Mesenchymal stem cell (in vitro differentiated cells and primary cell): ENCODE data around the gene HERC4.

Experiments
- DNase-seq: peaks from one replicate; pipeline ENCODE4 v3.0.0-alpha.2; 2013
- H2AFZ ChIP-seq: one replicate; pipeline ENCODE4 v1.6.1; 2013; ENCODE audit warnings: low read depth, mild to moderate bottlenecking, control low read depth, inconsistent platforms, low read length, moderate library complexity
- H2AK5ac ChIP-seq: 2 replicates; pipeline ENCODE4 v1.6.1; 2013; ENCODE audit warnings: low read length, moderate library complexity, mild to moderate bottlenecking, inconsistent platforms; ENCODE audit not compliant: severe bottlenecking
- H2BK120ac ChIP-seq: one replicate; pipeline ENCODE4 v1.6.1; 2013; ENCODE audit warnings: low read depth, mild to moderate bottlenecking, inconsistent platforms, low read length, moderate library complexity
- H2BK12ac ChIP-seq, 2 experiments: one replicate each; pipeline ENCODE4 v1.6.1; 2013; ENCODE audit warnings: inconsistent platforms in 2 of 2, low read length in 2 of 2, mild to moderate bottlenecking in 2 of 2, moderate library complexity in 2 of 2, control low read depth in 1 of 2
- H2BK15ac ChIP-seq: one replicate; pipeline ENCODE4 v1.6.1; 2013; ENCODE audit warnings: mild to moderate bottlenecking, low read depth, inconsistent platforms; ENCODE audit not compliant: poor library complexity, severe bottlenecking
- H2BK5ac ChIP-seq: 2 replicates; pipeline ENCODE4 v1.6.1; 2013; ENCODE audit warnings: low read depth, mild to moderate bottlenecking, low read length, control low read depth, inconsistent platforms; ENCODE audit not compliant: poor library complexity, severe bottlenecking
- H3K14ac ChIP-seq, 2 experiments: one replicate each; pipeline ENCODE4 v1.6.1; 2013; ENCODE audit warnings: inconsistent platforms in 2 of 2, low read length in 2 of 2, control low read depth in 1 of 2, mild to moderate bottlenecking in 1 of 2, moderate library complexity in 1 of 2
- H3K18ac ChIP-seq, 2 experiments: one replicate each; pipeline ENCODE4 v1.6.1; 2013; ENCODE audit warnings: inconsistent platforms in 2 of 2, low read length in 2 of 2, control low read depth in 1 of 2, low read depth in 1 of 2, mild to moderate bottlenecking in 1 of 2
- H3K23ac ChIP-seq, 2 experiments: one replicate each; pipeline ENCODE4 v1.6.1; 2013; ENCODE audit warnings: inconsistent platforms in 2 of 2, low read length in 2 of 2, mild to moderate bottlenecking in 2 of 2, moderate library complexity in 2 of 2, control low read depth in 1 of 2
- H3K27ac ChIP-seq: 2 replicates; pipeline ENCODE4 v1.5.1; 2013; ENCODE audit warnings: mild to moderate bottlenecking, moderate library complexity, low read length, control low read depth, inconsistent platforms; ENCODE audit not compliant: poor library complexity, severe bottlenecking
- H3K27me3 ChIP-seq, 2 experiments: 2 replicates each; pipeline versions ENCODE4 v1.6.1 to v1.7.0; 2013; ENCODE audit warnings: low read length in 2 of 2, mild to moderate bottlenecking in 2 of 2, moderate library complexity in 2 of 2, control low read depth in 1 of 2, inconsistent platforms in 1 of 2; ENCODE audit not compliant: control insufficient read depth in 1 of 2, insufficient read depth in 1 of 2
- H3K36me3 ChIP-seq, 2 experiments: 2 replicates each; pipeline versions ENCODE4 v1.6.1 to v1.7.0; 2013; ENCODE audit warnings: low read length in 2 of 2, control low read depth in 1 of 2, inconsistent platforms in 1 of 2, low read depth in 1 of 2, mild to moderate bottlenecking in 1 of 2; ENCODE audit not compliant: insufficient read depth in 2 of 2, control insufficient read depth in 1 of 2
- H3K4ac ChIP-seq, 2 experiments: one replicate each; pipeline ENCODE4 v1.6.1; 2013; ENCODE audit warnings: inconsistent platforms in 2 of 2, low read length in 2 of 2, mild to moderate bottlenecking in 2 of 2, moderate library complexity in 2 of 2, control low read depth in 1 of 2, low read depth in 1 of 2
- H3K4me1 ChIP-seq: 2 replicates; pipeline ENCODE4 v1.6.1; 2013; ENCODE audit warnings: low read depth, low read length, control low read depth; ENCODE audit not compliant: control insufficient read depth, insufficient read depth
- H3K4me2 ChIP-seq: 2 replicates; pipeline ENCODE4 v1.6.1; 2013; ENCODE audit warnings: low read length, mild to moderate bottlenecking, inconsistent platforms; ENCODE audit not compliant: poor library complexity, severe bottlenecking
- H3K4me3 ChIP-seq, 2 experiments: 2 replicates each; pipeline versions ENCODE4 v1.5.1 to v1.7.0; 2013; ENCODE audit warnings: low read length in 2 of 2, mild to moderate bottlenecking in 2 of 2, control low read depth in 1 of 2, low read depth in 1 of 2; ENCODE audit not compliant: insufficient read depth in 1 of 2
- H3K79me1 ChIP-seq: replicated peaks from 2 replicates; pipeline ENCODE4 v1.6.1; 2013; ENCODE audit warnings: mild to moderate bottlenecking, control low read depth, low read length, inconsistent platforms; ENCODE audit not compliant: poor library complexity, severe bottlenecking
- H3K9ac ChIP-seq: 2 replicates; pipeline ENCODE4 v1.7.0; 2013; ENCODE audit warnings: mild to moderate bottlenecking, low read length, moderate library complexity
- H3K9me3 ChIP-seq: 2 replicates; pipeline ENCODE4 v1.7.0; 2013; ENCODE audit warnings: mild to moderate bottlenecking, low read length; ENCODE audit not compliant: control insufficient read depth
- H4K8ac ChIP-seq: one replicate; pipeline ENCODE4 v1.6.1; 2013; ENCODE audit warnings: inconsistent platforms, mild to moderate bottlenecking, low read length, moderate library complexity
- H4K91ac ChIP-seq: one replicate; pipeline ENCODE4 v1.6.1; 2013; ENCODE audit warnings: mild to moderate bottlenecking, low read length, inconsistent platforms
- WGBS: methylation state at CpG from one replicate; pipeline ENCODE4 v1.1.7; 2013; ENCODE audit warnings: mixed read lengths; 5-methylcytosine and 5-hydroxymethylcytosine counted together

Gene HERC4

GRCh38 chr10:68103261-68103878, 28.3 kb upstream of the HERC4 start:
- Histone ChIP-seq H3K23ac (no peak overlapping the region), H2AK5ac (no peak overlapping the region), H3K14ac (no peak overlapping the region), H4K8ac (no peak overlapping the region), H3K4me3 (no peak overlapping the region), H3K18ac (no peak overlapping the region), H3K9ac (no peak overlapping the region), H2BK120ac (no peak overlapping the region), H2BK12ac (no peak overlapping the region), H3K9me3 (no peaks in the 10 kb centered on the region), H2AFZ (no peak overlapping the region), H3K27me3 (no peaks in the 10 kb centered on the region), H2BK5ac (no peak overlapping the region), H3K4ac (no peak overlapping the region), H3K4me2 (no peak overlapping the region), H3K4me1 (peaks cover 4% of the 10 kb centered on the region), H3K36me3 (no peaks in the 10 kb centered on the region), H3K79me1 (no peaks in the 10 kb centered on the region), H2BK15ac (no peak overlapping the region), H3K27ac (no peak overlapping the region), H4K91ac (no peak overlapping the region)
- 77% methylated on average over 3 of the region's 4 CpGs for WGBS
- DNase-seq, result no peak

- Histone ChIP-seq H4K8ac (no peak overlapping the region), H3K23ac (no peak overlapping the region), H2AK5ac (no peak overlapping the region), H3K4me2 (no peak overlapping the region), H2BK15ac (no peak overlapping the region), H3K79me1 (no peaks in the 10 kb centered on the region), H3K27me3 (no peaks in the 10 kb centered on the region), H3K4me3 (no peak overlapping the region), H3K4ac (no peak overlapping the region), H3K36me3 (no peaks in the 10 kb centered on the region), H2BK120ac (no peak overlapping the region), H3K9me3 (no peaks in the 10 kb centered on the region), H3K18ac (no peak overlapping the region), H2AFZ (no peak overlapping the region), H3K27ac (no peak overlapping the region), H4K91ac (no peak overlapping the region), H2BK12ac (no peak overlapping the region), H3K14ac (no peak overlapping the region), H3K9ac (no peak overlapping the region), H3K4me1 (peaks cover 2% of the 10 kb centered on the region), H2BK5ac (no peak overlapping the region)
- 94% methylated on average over 1 of the region's 2 CpGs for WGBS
- DNase-seq, result no peak
Observed at GRCh38 chr10:68101066-68101465, 26.0 kb upstream of the HERC4 start.

DNA sequence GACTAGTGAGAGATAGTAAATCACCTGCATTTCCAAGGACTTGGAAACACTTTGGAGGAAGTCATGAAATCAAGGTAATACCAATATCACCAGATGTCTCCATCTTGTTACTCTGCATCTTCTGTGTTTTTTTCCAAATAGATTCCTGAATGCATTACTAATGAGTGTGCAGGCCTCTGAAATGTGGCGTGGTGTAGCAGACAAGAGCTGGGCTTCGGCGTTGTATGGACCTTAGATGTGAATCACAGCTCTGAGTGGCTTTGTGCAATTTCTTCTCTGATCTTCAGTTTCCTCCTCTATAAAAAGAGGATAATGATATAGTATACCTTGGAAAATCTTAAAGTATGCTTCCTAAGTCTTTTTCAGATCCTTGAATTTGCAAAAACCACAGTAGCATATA, 24.7 kb upstream of the HERC4 start:
- no peak overlapping the region for H2AK5ac ChIP-seq
- H3K9me3 ChIP-seq, result no peaks in the 10 kb centered on the region
- no peak overlapping the region for H3K4me2 ChIP-seq
- H3K79me1 ChIP-seq, result no peaks in the 10 kb centered on the region
- H3K14ac ChIP-seq, result no peak overlapping the region
- WGBS, result 24% methylated on average over 3 of the region's 3 CpGs
- no peak overlapping the region for H3K4me3 ChIP-seq
- no peak overlapping the region for H2AFZ ChIP-seq
- no peak overlapping the region for H3K27ac ChIP-seq
- H3K23ac ChIP-seq, result no peak overlapping the region
- H3K36me3 ChIP-seq, result no peaks in the 10 kb centered on the region
- H3K18ac ChIP-seq, result no peak overlapping the region
- no peak overlapping the region for H2BK15ac ChIP-seq
- H3K4ac ChIP-seq, result no peak overlapping the region
- H3K4me1 ChIP-seq, result peaks cover 4% of the 10 kb centered on the region
- no peak overlapping the region for H2BK5ac ChIP-seq
- H2BK120ac ChIP-seq, result no peak overlapping the region
- no peak overlapping the region for H3K9ac ChIP-seq
- H2BK12ac ChIP-seq, result no peak overlapping the region
- no peak overlapping the region for H4K91ac ChIP-seq
- H4K8ac ChIP-seq, result no peak overlapping the region
- H3K27me3 ChIP-seq, result no peaks in the 10 kb centered on the region
- peak; percentile 65 for DNase-seq

DNA sequence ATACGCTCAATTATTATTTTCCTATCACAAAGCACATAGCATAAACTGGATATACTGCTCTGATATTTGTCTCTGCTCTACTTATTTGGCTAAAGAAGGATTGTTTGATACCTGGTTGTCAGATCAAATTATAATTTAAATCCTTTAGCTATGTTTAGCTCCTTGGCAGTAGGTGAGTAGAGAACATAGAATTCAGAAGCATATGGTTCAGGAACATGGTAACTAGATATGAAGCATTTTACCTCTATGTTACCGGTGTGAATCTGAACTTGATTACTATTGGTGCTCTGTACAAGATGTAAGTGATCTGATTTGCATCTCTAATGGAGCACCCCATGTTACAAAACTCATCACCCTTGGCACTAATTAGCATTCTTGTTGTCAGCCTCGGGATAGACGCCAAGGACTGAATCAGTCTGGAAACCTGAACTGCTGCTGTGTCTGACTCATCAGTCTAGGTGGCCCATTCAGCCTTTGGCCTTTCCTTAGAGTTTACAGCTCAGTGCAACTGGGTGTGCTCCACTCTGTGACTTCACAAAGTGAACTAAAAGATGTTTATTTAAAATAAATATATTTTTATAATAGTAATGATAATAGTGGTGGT, 21.9 kb upstream of the HERC4 start:
- no peak overlapping the region for H4K91ac ChIP-seq
- peak overlapping the region; percentile 59 for H3K27ac ChIP-seq
- no peak overlapping the region for H3K4me3 ChIP-seq
- H2AFZ ChIP-seq, result no peak overlapping the region
- no peaks in the 10 kb centered on the region for H3K9me3 ChIP-seq
- H3K9ac ChIP-seq, result no peak overlapping the region
- H3K4me2 ChIP-seq, result no peak overlapping the region
- peaks cover 4% of the 10 kb centered on the region for H3K4me1 ChIP-seq
- H3K18ac ChIP-seq, result no peak overlapping the region
- H3K14ac ChIP-seq, result no peak overlapping the region
- H4K8ac ChIP-seq, result no peak overlapping the region
- peak; percentile 81 for DNase-seq
- no peak overlapping the region for H2BK120ac ChIP-seq
- H3K23ac ChIP-seq, result no peak overlapping the region
- H2BK12ac ChIP-seq, result no peak overlapping the region
- H3K36me3 ChIP-seq, result no peaks in the 10 kb centered on the region
- 22% methylated on average over 3 of the region's 4 CpGs for WGBS
- H3K4ac ChIP-seq, result no peak overlapping the region
- H3K79me1 ChIP-seq, result no peaks in the 10 kb centered on the region
- no peak overlapping the region for H2AK5ac ChIP-seq
- no peak overlapping the region for H2BK5ac ChIP-seq
- no peaks in the 10 kb centered on the region for H3K27me3 ChIP-seq
- no peak overlapping the region for H2BK15ac ChIP-seq
